SK-N-SH (cell line): ENCODE measurements around the gene CBX8. TPM values are rescaled to one million over a fixed set of nuclear protein-coding genes. Genes with fewer than 3 reads are reported as not detected.

ENCODE experiments used
- CTCF ChIA-PET: fragments of 300-600, 350-600 bp; formaldehyde crosslinking; extraction: SDS; loops from one replicate; lab custom pipeline; 2021; lab: Yijun Ruan, JAX
- POLR2A ChIA-PET: fragments of 350-600 bp; sonication (Branson Sonifier 250); formaldehyde crosslinking; extraction: SDS; loops from one replicate; lab custom pipeline; 2020; ENCODE audit warnings: antibody characterized with exemption, inconsistent platforms; lab: Yijun Ruan, JAX
- DNase-seq: peaks from one replicate; pipeline ENCODE4 v3.0.0; 2012
- H2AFZ ChIP-seq: fragments of 200-600 bp; sonication (generic); 2 replicates; pipeline ENCODE4 v1.8.1; 2016; ENCODE audit warnings: antibody characterized with exemption, mild to moderate bottlenecking, low read depth
- H3F3A ChIP-seq: fragments of 200-600 bp; sonication (generic); replicated peaks from 2 replicates; pipeline ENCODE3; 2016; ENCODE audit warnings: antibody characterized with exemption, mild to moderate bottlenecking; ENCODE audit not compliant: insufficient read depth
- H3K27ac ChIP-seq, 2 experiments: fragments of 200-500 bp in 1 of 2; fragments of 200-600 bp in 1 of 2; sonication (Bioruptor generic) in 1 of 2; sonication (generic), shearing (Covaris generic) in 1 of 2; 2 replicates each; pipeline versions ENCODE4 v1.5.1 to v1.6.1; 2014 to 2016; ENCODE audit warnings: low read depth in 2 of 2, inconsistent platforms in 1 of 2, low read length in 1 of 2, mild to moderate bottlenecking in 1 of 2, mixed read lengths in 1 of 2
- H3K27me3 ChIP-seq: fragments of 200-600 bp; sonication (generic), shearing (Covaris generic); 2 replicates; pipeline ENCODE4 v1.6.1; 2016; ENCODE audit warnings: mixed run types; ENCODE audit not compliant: insufficient read depth
- H3K36me3 ChIP-seq, 2 experiments: fragments of 200-500 bp in 1 of 2; fragments of 200-600 bp in 1 of 2; sonication (Bioruptor generic) in 1 of 2; sonication (generic) in 1 of 2; replicated peaks in 1 of 2; 2 replicates each; pipeline versions ENCODE3 to v1.5.1; 2014 to 2016; ENCODE audit warnings: low read length in 1 of 2, mild to moderate bottlenecking in 1 of 2; ENCODE audit not compliant: insufficient read depth in 2 of 2, control insufficient read depth in 1 of 2
- H3K4me1 ChIP-seq, 2 experiments: fragments of 200-500 bp in 1 of 2; fragments of 200-600 bp in 1 of 2; sonication (Bioruptor generic) in 1 of 2; sonication (generic), shearing (Covaris generic) in 1 of 2; 2 replicates each; pipeline versions ENCODE4 v1.5.1 to v1.6.1; 2014 to 2016; ENCODE audit warnings: low read depth in 1 of 2, low read length in 1 of 2, mixed run types in 1 of 2; ENCODE audit not compliant: insufficient read depth in 2 of 2, control insufficient read depth in 1 of 2
- H3K4me2 ChIP-seq: fragments of 200-600 bp; sonication (generic), shearing (Covaris generic); 2 replicates; pipeline ENCODE4 v1.6.1; 2017; ENCODE audit warnings: mixed run types
- H3K4me3 ChIP-seq, 2 experiments: fragments of 200-500 bp in 1 of 2; fragments of 200-600 bp in 1 of 2; sonication (Bioruptor generic) in 1 of 2; sonication (generic), shearing (Covaris generic) in 1 of 2; 2 replicates each; pipeline versions ENCODE4 v1.5.1 to v1.8.1; 2014 to 2016; ENCODE audit warnings: low read depth in 2 of 2, inconsistent platforms in 1 of 2, low read length in 1 of 2, mild to moderate bottlenecking in 1 of 2, mixed read lengths in 1 of 2, moderate library complexity in 1 of 2
- H3K79me2 ChIP-seq: fragments of 200-600 bp; sonication (generic); 2 replicates; pipeline ENCODE4 v1.8.1; 2017; ENCODE audit warnings: mild to moderate bottlenecking; ENCODE audit not compliant: insufficient read depth
- H3K9ac ChIP-seq: fragments of 200-600 bp; sonication (generic); 2 replicates; pipeline ENCODE4 v1.6.1; 2017; ENCODE audit warnings: mixed run types
- H3K9me2 ChIP-seq: fragments of 200-600 bp; sonication (generic); 2 replicates; pipeline ENCODE4 v1.6.1; 2017; ENCODE audit warnings: mixed run types
- H3K9me3 ChIP-seq: fragments of 200-600 bp; sonication (generic); 2 replicates; pipeline ENCODE4 v1.6.1; 2017; ENCODE audit warnings: mixed run types, mild to moderate bottlenecking, moderate library complexity
- H4K20me1 ChIP-seq: fragments of 200-600 bp; sonication (generic); 2 replicates; pipeline ENCODE4 v1.6.1; 2017; ENCODE audit warnings: mild to moderate bottlenecking, mixed run types; ENCODE audit not compliant: insufficient read depth
- ELF1 ChIP-seq: IDR thresholded peaks from 2 replicates; pipeline ENCODE4 v1.4.0; 2012
- GABPA ChIP-seq: IDR thresholded peaks from 2 replicates; pipeline ENCODE4 v1.4.0; 2012; ENCODE audit warnings: low read depth, mild to moderate bottlenecking
- JUND ChIP-seq: IDR thresholded peaks from 2 replicates; pipeline ENCODE4 v1.4.0; 2012
- MEF2A ChIP-seq: IDR thresholded peaks from 2 replicates; pipeline ENCODE4 v1.4.0; 2012; ENCODE audit warnings: low read depth, borderline replicate concordance
- NFIC ChIP-seq: IDR thresholded peaks from 2 replicates; pipeline ENCODE4 v1.4.0; 2012; ENCODE audit warnings: borderline replicate concordance
- RAD21 ChIP-seq: IDR thresholded peaks from 2 replicates; pipeline ENCODE4 v1.6.1; 2012; ENCODE audit warnings: mild to moderate bottlenecking, low read length
- RXRA ChIP-seq: IDR thresholded peaks from 2 replicates; pipeline ENCODE4 v1.4.0; 2012; ENCODE audit warnings: low read depth, mild to moderate bottlenecking, borderline replicate concordance
- TAF1 ChIP-seq: IDR thresholded peaks from 2 replicates; pipeline ENCODE4 v1.6.1; 2012; ENCODE audit warnings: low read depth, mild to moderate bottlenecking, low read length, moderate library complexity, borderline replicate concordance
- WGBS: methylation state at CpG from one replicate; pipeline ENCODE4 v1.1.6; 2017; ENCODE audit warnings: low lambda C conversion rate; 5-methylcytosine and 5-hydroxymethylcytosine counted together
- polyA plus RNA-seq, 3 experiments: library from polyadenylated mRNA; depleted of rRNA; stranded (reverse); fragments of >200 nt; gene quantifications; 2 replicates each; pipeline ENCODE4 v1.2.3, GENCODE V29; 2012
- TF ChIP-seq, protein P1 (sequence below): IDR thresholded peaks from 2 replicates; pipeline ENCODE4 v1.4.0; 2012; ENCODE audit warnings: low read depth, borderline replicate concordance
- TF ChIP-seq, protein P2 (sequence below): fragments of 200-600 bp; sonication (generic); IDR thresholded peaks from 2 replicates; pipeline ENCODE4 v1.6.1; 2017; ENCODE audit warnings: antibody characterized with exemption, mild to moderate bottlenecking, moderate library complexity
- TF ChIP-seq, protein P3 (sequence below): IDR thresholded peaks from 2 replicates; pipeline ENCODE4 v1.4.0; 2012; ENCODE audit warnings: low read depth, borderline replicate concordance
- TF ChIP-seq, protein P4 (sequence below): fragments of 150-350 bp; IDR thresholded peaks from 2 replicates; pipeline ENCODE4 v1.6.1; 2017; ENCODE audit warnings: antibody characterized with exemption, low read length, low read depth, borderline replicate concordance

CBX8 gene
- polyA plus RNA-seq, 1 of the 3 experiments (the other 2 are of a cell fraction): 2.9 TPM

DNA sequence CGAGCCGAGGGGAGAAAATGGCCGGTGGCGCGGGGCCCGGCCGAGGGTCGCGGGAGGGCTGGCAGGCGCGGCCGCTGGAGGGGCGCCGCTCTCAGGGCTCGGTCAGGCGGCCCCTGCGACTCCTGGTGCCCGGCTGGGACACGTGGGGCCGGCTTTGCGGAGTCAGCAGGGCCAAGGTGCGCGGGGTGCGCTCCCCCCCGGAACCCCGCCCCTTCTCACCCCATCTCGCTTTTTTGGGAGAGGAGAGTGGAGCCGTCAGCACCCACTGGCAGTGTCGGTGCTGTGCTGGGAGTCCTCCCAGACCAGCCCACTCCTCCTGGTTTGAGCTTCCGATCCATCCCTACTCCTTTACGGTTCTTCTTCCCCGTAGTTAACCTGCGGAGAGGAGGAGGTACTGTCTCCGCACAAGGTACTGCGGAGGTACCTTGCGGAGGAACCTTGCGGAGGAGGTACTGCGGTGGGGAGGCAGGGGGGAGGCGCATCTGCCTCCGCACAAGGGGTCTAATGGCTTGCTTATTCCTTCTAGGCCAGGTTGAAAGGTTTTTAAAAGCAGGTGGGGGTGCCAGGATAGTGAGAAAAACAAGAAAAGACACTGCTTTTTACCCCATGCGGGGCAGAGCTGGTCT lies 19.1 kb upstream of the CBX8 start:
- Histone ChIP-seq H3K4me1 (peaks cover 13 to 28% of the 10 kb centered on the region in 2 experiments; a peak in 3 of 4 replicates), H4K20me1 (no peaks in the 10 kb centered on the region), H3K79me2 (no peaks in the 10 kb centered on the region), H3K9ac (no peak overlapping the region), H3K36me3 (no peaks in the 10 kb centered on the region), H3K4me3 (no peak overlapping the region), H3F3A (peaks cover 17% of the 10 kb centered on the region), H3K9me3 (no peaks in the 10 kb centered on the region), H3K4me2 (no peak overlapping the region)
- CTCF ChIA-PET: interaction anchor here (1.7 to 14.7 kb wide), 3 partner anchors 20 to 161 kb away, joined by 3 to 216 read pairs (median 62); no protein-coding TSS in a partner anchor
- TF ChIP-seq GABPA: no peak
- no peak for TF ChIP-seq JUND
- TF ChIP-seq TAF1: no peak
- TF ChIP-seq, protein P1, sequence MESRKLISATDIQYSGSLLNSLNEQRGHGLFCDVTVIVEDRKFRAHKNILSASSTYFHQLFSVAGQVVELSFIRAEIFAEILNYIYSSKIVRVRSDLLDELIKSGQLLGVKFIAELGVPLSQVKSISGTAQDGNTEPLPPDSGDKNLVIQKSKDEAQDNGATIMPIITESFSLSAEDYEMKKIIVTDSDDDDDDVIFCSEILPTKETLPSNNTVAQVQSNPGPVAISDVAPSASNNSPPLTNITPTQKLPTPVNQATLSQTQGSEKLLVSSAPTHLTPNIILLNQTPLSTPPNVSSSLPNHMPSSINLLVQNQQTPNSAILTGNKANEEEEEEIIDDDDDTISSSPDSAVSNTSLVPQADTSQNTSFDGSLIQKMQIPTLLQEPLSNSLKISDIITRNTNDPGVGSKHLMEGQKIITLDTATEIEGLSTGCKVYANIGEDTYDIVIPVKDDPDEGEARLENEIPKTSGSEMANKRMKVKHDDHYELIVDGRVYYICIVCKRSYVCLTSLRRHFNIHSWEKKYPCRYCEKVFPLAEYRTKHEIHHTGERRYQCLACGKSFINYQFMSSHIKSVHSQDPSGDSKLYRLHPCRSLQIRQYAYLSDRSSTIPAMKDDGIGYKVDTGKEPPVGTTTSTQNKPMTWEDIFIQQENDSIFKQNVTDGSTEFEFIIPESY: no peak
- TF ChIP-seq RXRA: no peak
- TF ChIP-seq, protein P2, sequence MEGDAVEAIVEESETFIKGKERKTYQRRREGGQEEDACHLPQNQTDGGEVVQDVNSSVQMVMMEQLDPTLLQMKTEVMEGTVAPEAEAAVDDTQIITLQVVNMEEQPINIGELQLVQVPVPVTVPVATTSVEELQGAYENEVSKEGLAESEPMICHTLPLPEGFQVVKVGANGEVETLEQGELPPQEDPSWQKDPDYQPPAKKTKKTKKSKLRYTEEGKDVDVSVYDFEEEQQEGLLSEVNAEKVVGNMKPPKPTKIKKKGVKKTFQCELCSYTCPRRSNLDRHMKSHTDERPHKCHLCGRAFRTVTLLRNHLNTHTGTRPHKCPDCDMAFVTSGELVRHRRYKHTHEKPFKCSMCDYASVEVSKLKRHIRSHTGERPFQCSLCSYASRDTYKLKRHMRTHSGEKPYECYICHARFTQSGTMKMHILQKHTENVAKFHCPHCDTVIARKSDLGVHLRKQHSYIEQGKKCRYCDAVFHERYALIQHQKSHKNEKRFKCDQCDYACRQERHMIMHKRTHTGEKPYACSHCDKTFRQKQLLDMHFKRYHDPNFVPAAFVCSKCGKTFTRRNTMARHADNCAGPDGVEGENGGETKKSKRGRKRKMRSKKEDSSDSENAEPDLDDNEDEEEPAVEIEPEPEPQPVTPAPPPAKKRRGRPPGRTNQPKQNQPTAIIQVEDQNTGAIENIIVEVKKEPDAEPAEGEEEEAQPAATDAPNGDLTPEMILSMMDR: no peak
- TF ChIP-seq NFIC: no peak
- TF ChIP-seq RAD21: no peak
- TF ChIP-seq, protein P3, sequence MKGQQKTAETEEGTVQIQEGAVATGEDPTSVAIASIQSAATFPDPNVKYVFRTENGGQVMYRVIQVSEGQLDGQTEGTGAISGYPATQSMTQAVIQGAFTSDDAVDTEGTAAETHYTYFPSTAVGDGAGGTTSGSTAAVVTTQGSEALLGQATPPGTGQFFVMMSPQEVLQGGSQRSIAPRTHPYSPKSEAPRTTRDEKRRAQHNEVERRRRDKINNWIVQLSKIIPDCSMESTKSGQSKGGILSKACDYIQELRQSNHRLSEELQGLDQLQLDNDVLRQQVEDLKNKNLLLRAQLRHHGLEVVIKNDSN: no peak
- TF ChIP-seq ELF1: no peak
- TF ChIP-seq MEF2A: no peak
- TF ChIP-seq, protein P4, sequence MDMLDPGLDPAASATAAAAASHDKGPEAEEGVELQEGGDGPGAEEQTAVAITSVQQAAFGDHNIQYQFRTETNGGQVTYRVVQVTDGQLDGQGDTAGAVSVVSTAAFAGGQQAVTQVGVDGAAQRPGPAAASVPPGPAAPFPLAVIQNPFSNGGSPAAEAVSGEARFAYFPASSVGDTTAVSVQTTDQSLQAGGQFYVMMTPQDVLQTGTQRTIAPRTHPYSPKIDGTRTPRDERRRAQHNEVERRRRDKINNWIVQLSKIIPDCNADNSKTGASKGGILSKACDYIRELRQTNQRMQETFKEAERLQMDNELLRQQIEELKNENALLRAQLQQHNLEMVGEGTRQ: no peak
- TF ChIP-seq, all 33 proteins: peak for 0
- H3K9me2 ChIP-seq: no peaks in the 10 kb centered on the region
- no peak overlapping the region for H3K27ac ChIP-seq
- WGBS: 97% methylated on average over 35 of the region's 41 CpGs
- H2AFZ ChIP-seq: no peak overlapping the region
- H3K27me3 ChIP-seq: 0 out of 2 replicates have a peak, but pooled peaks cover 1% of the 10 kb centered on the region
- DNase-seq: no peak
- POLR2A ChIA-PET: no interaction called here
